HepG2 (cell line): ENCODE data around the gene ITGB1. TPM values are rescaled to one million over a fixed set of nuclear protein-coding genes. Genes with fewer than 3 reads are reported as not detected.
A peak's percentile ranks its signal among the peaks of the same experiment; 100 is the strongest.

Experiments used
- CCDC6 ChIP-seq: sonication (generic); formaldehyde crosslinking; IDR thresholded peaks from 2 replicates; pipeline ENCODE4 v1.8.1; 2022; ENCODE audit warnings: mild to moderate bottlenecking, missing genetic modification reagents, moderate library complexity
- E2F2 ChIP-seq: sonication (generic); formaldehyde crosslinking; IDR thresholded peaks from 2 replicates; pipeline ENCODE4 v1.4.0; 2020; ENCODE audit warnings: missing genetic modification reagents, borderline replicate concordance
- EP300 ChIP-seq, 3 experiments: sonication (generic) in 1 of 3; formaldehyde crosslinking in 1 of 3; IDR thresholded peaks; 2 replicates each; pipeline versions ENCODE4 v1.5.1 to v1.6.1; 2011 to 2020; ENCODE audit warnings: low read depth in 2 of 3, low read length in 2 of 3, borderline replicate concordance in 1 of 3, improper control_type of control experiment in 1 of 3, mild to moderate bottlenecking in 1 of 3, missing genetic modification reagents in 1 of 3, moderate library complexity in 1 of 3
- FOXP4 ChIP-seq: sonication (generic); formaldehyde crosslinking; IDR thresholded peaks from 2 replicates; pipeline ENCODE4 v1.4.0; 2020; ENCODE audit warnings: missing genetic modification reagents
- GMEB1 ChIP-seq: sonication (generic); formaldehyde crosslinking; IDR thresholded peaks from 2 replicates; pipeline ENCODE4 v1.5.1; 2020; ENCODE audit warnings: missing genetic modification reagents, mild to moderate bottlenecking, borderline replicate concordance
- HES4 ChIP-seq: sonication (generic); formaldehyde crosslinking; IDR thresholded peaks from 2 replicates; pipeline ENCODE4 v1.9.0; 2021; ENCODE audit warnings: mild to moderate bottlenecking, missing genetic modification reagents, borderline replicate concordance
- HHEX ChIP-seq: IDR thresholded peaks from 2 replicates; pipeline ENCODE4 v1.6.1; 2016; ENCODE audit warnings: control low read depth
- HNRNPH1 ChIP-seq: fragments of 200-400 bp; formaldehyde crosslinking; optimal IDR thresholded peaks from 2 replicates; pipeline ENCODE3; 2017; ENCODE audit warnings: mild to moderate bottlenecking, low read depth, low read length
- KAT2B ChIP-seq: fragments of 150-350 bp; IDR thresholded peaks from 2 replicates; pipeline ENCODE4 v1.6.1; 2014; ENCODE audit warnings: low read depth, low read length, borderline replicate concordance
- NFE2 ChIP-seq: sonication (generic); formaldehyde crosslinking; IDR thresholded peaks from 2 replicates; pipeline ENCODE4 v1.4.0; 2020; ENCODE audit warnings: missing genetic modification reagents
- SMYD3 ChIP-seq: sonication (generic); formaldehyde crosslinking; IDR thresholded peaks from 2 replicates; pipeline ENCODE4 v1.8.1; 2023; ENCODE audit warnings: mild to moderate bottlenecking, missing genetic modification reagents
- TAF15 ChIP-seq: fragments of 200-400 bp; formaldehyde crosslinking; IDR thresholded peaks from one replicate; pipeline ENCODE4 v1.6.1; 2018; ENCODE audit warnings: mild to moderate bottlenecking, low read depth, low read length; ENCODE audit not compliant: poor library complexity, severe bottlenecking
- TEAD2 ChIP-seq: sonication (generic); formaldehyde crosslinking; IDR thresholded peaks from 2 replicates; pipeline ENCODE4 v1.9.0; 2021; ENCODE audit warnings: missing genetic modification reagents
- TFDP2 ChIP-seq: sonication (generic); formaldehyde crosslinking; IDR thresholded peaks from 2 replicates; pipeline ENCODE4 v1.4.0; 2020; ENCODE audit warnings: missing genetic modification reagents
- ZNF232 ChIP-seq: sonication (generic); formaldehyde crosslinking; IDR thresholded peaks from 2 replicates; pipeline ENCODE4 v1.4.0; 2020; ENCODE audit warnings: missing genetic modification reagents, borderline replicate concordance
- ZNF292 ChIP-seq: sonication (generic); formaldehyde crosslinking; IDR thresholded peaks from 2 replicates; pipeline ENCODE4 v1.8.1; 2022; ENCODE audit warnings: mild to moderate bottlenecking, low read depth, missing genetic modification reagents, borderline replicate concordance
- ZNF30 ChIP-seq: sonication (generic); formaldehyde crosslinking; IDR thresholded peaks from 2 replicates; pipeline ENCODE4 v1.5.0; 2020; ENCODE audit warnings: mild to moderate bottlenecking, missing genetic modification reagents
- ZNF333 ChIP-seq: sonication (generic); formaldehyde crosslinking; IDR thresholded peaks from 2 replicates; pipeline ENCODE4 v1.4.0; 2020; ENCODE audit warnings: mild to moderate bottlenecking, missing genetic modification reagents, borderline replicate concordance
- ZNF33B ChIP-seq: sonication (generic); formaldehyde crosslinking; IDR thresholded peaks from 2 replicates; pipeline ENCODE4 v1.5.1; 2020; ENCODE audit warnings: mild to moderate bottlenecking, missing genetic modification reagents
- ZNF354B ChIP-seq: sonication (generic); formaldehyde crosslinking; IDR thresholded peaks from 2 replicates; pipeline ENCODE4 v1.8.0; 2022; ENCODE audit warnings: mild to moderate bottlenecking, missing genetic modification reagents
- ZNF564 ChIP-seq: sonication (generic); formaldehyde crosslinking; IDR thresholded peaks from 2 replicates; pipeline ENCODE4 v1.8.1; 2023; ENCODE audit warnings: mild to moderate bottlenecking, missing genetic modification reagents
- polyA plus RNA-seq, 8 experiments: library from polyadenylated mRNA; depleted of rRNA in 3 of 8; stranded (reverse) in 7 of 8; unstranded in 1 of 8; fragments of >200 nt; fragmentation: Illumina TruSeq in 4 of 8; extraction: Trizol in 4 of 8; gene quantifications; 2 replicates each; pipeline versions ENCODE4 v1.2.1 to v1.2.3, GENCODE V29; 2011 to 2016; ENCODE audit warnings: low read depth in 4 of 8, missing spikeins in 1 of 8, mixed read lengths in 1 of 8; ENCODE audit not compliant: insufficient read depth in 1 of 8
- total RNA-seq, 5 experiments: library from RNA; depleted of rRNA; stranded (reverse); fragments of >200 nt; fragmentation: Illumina TruSeq; extraction: Trizol; gene quantifications; 2 replicates each; pipeline ENCODE4 v1.2.3, GENCODE V29; 2016; ENCODE audit warnings: low read depth in 1 of 5
- TF ChIP-seq, protein P1 (sequence below): IDR thresholded peaks from 2 replicates; pipeline ENCODE4 v1.6.1; 2016; ENCODE audit warnings: missing genetic modification reagents, missing compliant biosample characterization

The ITGB1 gene
- total and polyA plus RNA-seq, 2 of the 13 experiments (the other 11 are each of a cell fraction or from before 2014, with no cell fraction given), result 190 to 204 TPM

DNA sequence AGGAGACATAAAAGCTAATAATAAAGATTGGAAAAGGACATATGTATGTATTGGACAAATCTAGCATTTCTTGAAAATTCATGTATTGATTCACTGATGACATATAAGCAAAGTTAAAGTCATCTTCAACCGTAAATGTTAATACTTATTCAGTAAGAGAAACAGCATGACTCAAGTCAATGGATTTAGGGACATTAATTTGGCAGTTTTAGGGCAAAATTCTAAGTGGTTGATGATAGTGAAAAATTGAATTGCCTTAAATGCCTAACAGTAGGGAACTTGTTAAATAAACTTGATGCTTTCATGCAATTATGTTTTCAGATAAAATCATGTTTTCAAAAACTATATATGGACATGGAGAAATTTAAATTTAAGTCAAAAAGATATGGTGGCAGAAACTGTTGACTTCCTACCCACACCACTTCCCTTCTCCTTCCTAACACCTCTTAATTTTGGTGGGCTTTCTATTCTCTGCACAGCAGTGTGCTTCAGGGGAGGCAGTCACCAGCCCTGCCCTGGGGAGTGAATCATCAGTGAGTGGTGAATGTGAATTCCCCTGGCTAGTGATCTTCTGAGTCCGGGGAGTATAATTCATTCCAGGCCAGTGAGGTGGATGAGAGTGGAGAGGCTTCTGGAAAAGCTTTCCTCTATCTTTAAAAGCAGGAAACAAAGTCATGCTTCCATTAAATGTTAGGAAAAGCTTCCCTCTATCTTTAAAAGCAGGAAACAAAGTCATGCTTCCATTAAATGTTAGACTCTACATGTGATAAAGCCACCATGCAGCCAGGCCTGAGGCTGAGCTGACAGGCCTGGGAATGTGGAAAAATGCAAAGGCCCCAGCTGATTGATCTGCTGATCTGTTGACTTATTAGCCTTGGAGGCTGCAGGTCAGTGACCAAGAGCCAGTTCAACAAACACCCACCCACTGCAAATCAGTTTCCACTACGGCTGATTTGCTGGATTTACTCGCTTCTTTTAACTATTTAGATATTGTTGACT, 25.2 kb upstream of the ITGB1 start (continued):
- TF ChIP-seq ZNF292 (CRISPR knock-in tag), result peak; percentile 94; the same call in 1 of the 2 replicates
- TF ChIP-seq TEAD2 (CRISPR knock-in tag), result no peak
- TF ChIP-seq ZNF30 (CRISPR knock-in tag), result no peak
- peak; percentile 66; the same call in 1 of the 2 replicates for TF ChIP-seq HHEX
- no peak for TF ChIP-seq GMEB1 (CRISPR knock-in tag)
- peak in 1 of 2 experiments; percentile 63; a peak in 2 of 4 replicates for TF ChIP-seq EP300 (IDR thresholded peaks at IDR 0.05; ENCODE audit: low read depth in 2 of 2, low read length in 2 of 2)
- TF ChIP-seq EP300 (CRISPR knock-in tag; IDR thresholded peaks at IDR 0.05; ENCODE audit: borderline replicate concordance), result no peak
- no peak for TF ChIP-seq CCDC6 (CRISPR knock-in tag)
- no peak for TF ChIP-seq E2F2 (CRISPR knock-in tag)
- no peak for TF ChIP-seq NFE2 (CRISPR knock-in tag)
- no peak for TF ChIP-seq HES4
- no peak for TF ChIP-seq ZNF354B (CRISPR knock-in tag)
- TF ChIP-seq FOXP4 (CRISPR knock-in tag), result peak; percentile 80
- no peak for TF ChIP-seq ZNF564 (CRISPR knock-in tag)
- no peak for TF ChIP-seq SMYD3 (CRISPR knock-in tag)
- TF ChIP-seq HNRNPH1, result no peak
- TF ChIP-seq ZNF333, result no peak
- TF ChIP-seq, protein P1, sequence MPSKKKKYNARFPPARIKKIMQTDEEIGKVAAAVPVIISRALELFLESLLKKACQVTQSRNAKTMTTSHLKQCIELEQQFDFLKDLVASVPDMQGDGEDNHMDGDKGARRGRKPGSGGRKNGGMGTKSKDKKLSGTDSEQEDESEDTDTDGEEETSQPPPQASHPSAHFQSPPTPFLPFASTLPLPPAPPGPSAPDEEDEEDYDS (CRISPR knock-in tag), result no peak
- no peak for TF ChIP-seq TFDP2 (CRISPR knock-in tag)
- TF ChIP-seq KAT2B, result no peak
- TF ChIP-seq TAF15, result no peak
- TF ChIP-seq ZNF33B (CRISPR knock-in tag), result no peak
- TF ChIP-seq ZNF232 (CRISPR knock-in tag), result no peak
